ENCODE results near the gene A4GALT.

The A4GALT gene

DNA sequence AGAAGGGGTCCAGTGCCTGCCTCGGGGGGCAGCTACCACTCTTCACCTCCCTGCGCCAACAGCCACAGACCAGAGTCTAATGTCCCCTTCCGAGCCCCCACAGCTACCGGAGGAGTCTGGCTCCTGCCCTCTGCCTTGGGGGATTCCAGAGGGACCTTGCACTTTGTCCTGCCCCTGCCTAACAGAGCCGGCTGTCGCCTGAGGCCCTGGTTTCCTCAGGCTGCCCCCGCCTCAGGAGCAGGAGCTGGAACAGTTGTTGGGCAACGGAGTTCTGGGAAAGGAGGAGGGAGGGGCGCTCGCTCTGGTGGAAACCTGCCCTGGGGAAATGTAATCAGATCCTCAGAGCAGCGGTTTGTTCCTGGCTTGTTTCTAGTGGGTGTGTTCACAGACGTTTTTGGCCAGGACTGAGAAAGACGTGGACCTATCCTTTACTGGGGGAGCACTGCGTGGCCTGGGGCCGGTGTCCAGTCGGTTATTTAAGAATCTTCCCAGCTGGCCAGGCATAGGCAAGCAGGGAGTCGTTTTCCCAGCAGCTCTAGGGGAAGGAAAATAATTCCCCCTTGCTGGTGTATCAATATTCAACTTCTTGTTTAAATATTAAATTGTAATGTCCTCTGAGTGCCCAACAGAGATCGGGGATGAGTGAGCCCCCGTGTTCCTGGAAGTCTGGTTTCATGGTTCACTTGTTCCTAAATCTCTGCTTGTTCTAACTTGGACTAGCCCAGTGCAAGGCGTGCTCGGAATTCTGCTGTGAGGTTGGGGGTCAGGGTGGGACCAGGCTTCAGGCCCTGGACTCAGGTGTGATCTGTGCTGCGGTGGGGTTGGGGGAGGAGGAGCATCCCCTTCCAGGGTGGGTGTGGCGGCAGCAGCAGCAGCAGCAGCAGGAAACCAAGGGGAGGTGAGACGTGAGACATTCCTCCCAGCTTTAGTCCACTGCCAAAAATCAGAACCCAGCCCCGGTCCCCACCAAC is 32.1 kb downstream of the A4GALT start:
- ChIA-PET POLR2A (interaction anchor here (0.7 to 2.1 kb wide), 3 partner anchors 14 to 74 kb away, joined by 3 to 6 read pairs (median 3); partner anchors contain the start of genes CYB5R3 and POLDIP3), CTCF (interaction anchor here (1.1 kb wide), 1 partner anchor 67 kb away, joined by 4 read pairs; no protein-coding TSS in a partner anchor)
- peak; percentile 84 for DNase-seq (ENCODE audit: extremely low spot score)
- TF ChIP-seq ELF4 (IDR thresholded peaks at IDR 0.05) (no peak), CTBP1 (IDR thresholded peaks at IDR 0.05; ENCODE audit: borderline replicate concordance) (no peak), FOXK2 (IDR thresholded peaks at IDR 0.05) (no peak), NFRKB (IDR thresholded peaks at IDR 0.05) (no peak), SUZ12 (IDR thresholded peaks at IDR 0.05) (no peak), ARNT (IDR thresholded peaks at IDR 0.05) (no peak), ZNF384 (IDR thresholded peaks at IDR 0.05) (no peak), TARDBP (IDR thresholded peaks at IDR 0.05) (no peak), LEF1 (IDR thresholded peaks at IDR 0.05; ENCODE audit: borderline replicate concordance) (no peak), HDGF (IDR thresholded peaks at IDR 0.05; ENCODE audit: borderline replicate concordance) (no peak), PKNOX1 (IDR thresholded peaks at IDR 0.05) (no peak), FOXM1 (IDR thresholded peaks at IDR 0.05; ENCODE audit: borderline replicate concordance) (no peak), L3MBTL2 (conservative IDR thresholded peaks at IDR 0.05) (no peak), SP1 (IDR thresholded peaks at IDR 0.05) (no peak)

DNA sequence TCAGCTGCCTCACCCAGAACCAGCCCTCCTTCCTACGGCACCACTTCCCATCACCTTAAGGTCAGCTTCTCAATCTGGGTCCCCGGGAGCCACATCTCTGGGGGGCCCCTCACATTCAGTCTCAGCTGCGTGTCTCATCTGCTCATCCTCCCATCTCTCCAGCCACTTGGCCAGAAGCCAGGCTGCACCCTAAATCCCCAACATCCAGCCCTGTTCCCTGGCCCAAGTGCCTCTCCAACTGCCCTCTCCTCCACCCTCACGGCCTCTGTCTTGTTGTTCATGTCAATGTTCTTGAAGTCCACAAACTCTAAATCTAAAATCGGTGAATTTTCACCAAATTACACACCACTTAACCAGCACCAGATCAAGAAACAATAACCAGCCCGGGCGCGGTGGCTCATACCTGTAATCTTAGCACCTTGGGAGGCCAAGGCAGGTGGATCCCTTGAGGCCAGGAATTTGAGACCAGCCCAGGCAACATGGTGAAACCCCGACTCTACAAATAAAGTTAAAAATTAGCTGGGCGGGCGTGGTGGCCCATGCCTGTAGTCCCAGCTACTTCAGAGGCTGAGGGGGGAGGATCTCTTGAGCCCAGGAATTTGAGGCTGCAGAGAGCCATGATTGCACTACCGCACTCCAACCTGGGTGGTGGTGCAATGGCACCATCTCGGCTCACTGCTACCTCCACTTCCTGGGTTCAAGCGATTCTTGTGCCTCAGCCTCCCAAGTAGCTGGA is 33.7 kb downstream of the A4GALT start:
- CTCF ChIA-PET = interaction anchor here (0.6 kb wide), 2 partner anchors 17 to 38 kb away, joined by 3 to 4 read pairs; no protein-coding TSS in a partner anchor
- DNase-seq (ENCODE audit: extremely low spot score) = no peak
- TF ChIP-seq ARNT (IDR thresholded peaks at IDR 0.05) (no peak), TARDBP (IDR thresholded peaks at IDR 0.05) (no peak), HDGF (IDR thresholded peaks at IDR 0.05; ENCODE audit: borderline replicate concordance) (no peak), PKNOX1 (IDR thresholded peaks at IDR 0.05) (no peak), SP1 (IDR thresholded peaks at IDR 0.05) (no peak), FOXM1 (IDR thresholded peaks at IDR 0.05; ENCODE audit: borderline replicate concordance) (no peak), SUZ12 (IDR thresholded peaks at IDR 0.05) (no peak), ZNF384 (IDR thresholded peaks at IDR 0.05) (no peak), NFRKB (IDR thresholded peaks at IDR 0.05) (no peak), FOXA1 (IDR thresholded peaks at IDR 0.05) (no peak)
- POLR2A ChIA-PET = interaction anchor here (2.1 kb wide), 1 partner anchor 38 kb away, joined by 6 read pairs; the partner anchor contains the start of gene CYB5R3

- CTCF ChIA-PET = interaction anchor here (0.6 kb wide), 1 partner anchor 1220 kb away, joined by 3 read pairs; no protein-coding TSS in a partner anchor
- no peak for DNase-seq (ENCODE audit: extremely low spot score)
These were observed 34.6 kb downstream of the A4GALT start for GRCh38 chr22:42685941-42686653.

GRCh38 chr22:42684462-42685195 is 36.0 kb downstream of the A4GALT start:
- DNase-seq (ENCODE audit: extremely low spot score) = no peak
- ChIA-PET POLR2A (no interaction called here), CTCF (no interaction called here)
- no peak for TF ChIP-seq SP1 (IDR thresholded peaks at IDR 0.05)
- no peak for TF ChIP-seq FOXK2 (IDR thresholded peaks at IDR 0.05)
- TF ChIP-seq FOXA1 (IDR thresholded peaks at IDR 0.05) = no peak
- TF ChIP-seq ELF4 (IDR thresholded peaks at IDR 0.05) = no peak
- TF ChIP-seq FOXM1 (IDR thresholded peaks at IDR 0.05; ENCODE audit: borderline replicate concordance) = no peak
- no peak for TF ChIP-seq HDGF (IDR thresholded peaks at IDR 0.05; ENCODE audit: borderline replicate concordance)
- TF ChIP-seq LEF1 (IDR thresholded peaks at IDR 0.05; ENCODE audit: borderline replicate concordance) = no peak
- no peak for TF ChIP-seq ARNT (IDR thresholded peaks at IDR 0.05)
- no peak for TF ChIP-seq PKNOX1 (IDR thresholded peaks at IDR 0.05)
- TF ChIP-seq BHLHE40 (IDR thresholded peaks at IDR 0.05; ENCODE audit: borderline replicate concordance) = no peak
- no peak for TF ChIP-seq L3MBTL2 (conservative IDR thresholded peaks at IDR 0.05)
- no peak for TF ChIP-seq TARDBP (IDR thresholded peaks at IDR 0.05)
- TF ChIP-seq SUZ12 (IDR thresholded peaks at IDR 0.05) = no peak

More at GRCh38 chr22:42685941-42686653, 34.6 kb downstream of the A4GALT start:
- TF ChIP-seq NFRKB (IDR thresholded peaks at IDR 0.05) = no peak
- no peak for TF ChIP-seq ARNT (IDR thresholded peaks at IDR 0.05)
- no peak for TF ChIP-seq PKNOX1 (IDR thresholded peaks at IDR 0.05)
- no peak for TF ChIP-seq FOXA1 (IDR thresholded peaks at IDR 0.05)
- TF ChIP-seq L3MBTL2 (conservative IDR thresholded peaks at IDR 0.05) = no peak
- TF ChIP-seq CTBP1 (IDR thresholded peaks at IDR 0.05; ENCODE audit: borderline replicate concordance) = no peak
- TF ChIP-seq SUZ12 (IDR thresholded peaks at IDR 0.05) = no peak
- TF ChIP-seq ZNF384 (IDR thresholded peaks at IDR 0.05) = no peak
- TF ChIP-seq SP1 (IDR thresholded peaks at IDR 0.05) = no peak
- no peak for TF ChIP-seq TARDBP (IDR thresholded peaks at IDR 0.05)
- no peak for TF ChIP-seq HDGF (IDR thresholded peaks at IDR 0.05; ENCODE audit: borderline replicate concordance)
- POLR2A ChIA-PET = no interaction called here

Measured in HEK293T (cell line).